ENCODE results near the gene MINK1. TPM values are rescaled to one million over a fixed set of nuclear protein-coding genes. Genes with fewer than 3 reads are reported as not detected.

The MINK1 gene
- total and polyA plus RNA-seq, 2 of the 8 experiments (the other 6 are each of a cell fraction or from before 2014, with no cell fraction given) = 26.9 to 77.7 TPM

DNA sequence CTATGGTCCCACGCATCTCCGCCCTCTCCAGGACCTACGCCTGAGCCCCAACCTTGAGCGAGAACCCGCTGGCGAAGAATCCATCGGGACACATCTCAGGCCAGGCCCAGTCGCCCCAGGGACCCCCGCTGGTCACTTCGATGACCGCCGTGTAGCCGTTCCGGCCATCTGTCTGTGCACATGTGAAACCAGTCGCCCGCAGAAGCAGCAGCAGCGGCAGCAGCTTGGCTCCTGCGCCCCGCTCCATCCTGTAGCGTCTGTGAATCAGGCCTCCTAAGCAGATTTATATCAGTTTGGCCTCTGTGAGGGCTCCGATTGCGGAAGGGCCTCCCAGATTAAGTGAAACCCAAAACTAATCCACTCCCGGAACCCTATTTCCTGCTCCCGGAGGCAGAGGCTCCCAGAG is 47.0 kb upstream of the MINK1 start, which contains the start of gene VMO1 (continued):
- no peak for TF ChIP-seq RNF2 (IDR thresholded peaks at IDR 0.05; ENCODE audit: borderline replicate concordance, low read depth, low read length, missing control alignments, poor library complexity, severe bottlenecking)
- TF ChIP-seq, protein P1, sequence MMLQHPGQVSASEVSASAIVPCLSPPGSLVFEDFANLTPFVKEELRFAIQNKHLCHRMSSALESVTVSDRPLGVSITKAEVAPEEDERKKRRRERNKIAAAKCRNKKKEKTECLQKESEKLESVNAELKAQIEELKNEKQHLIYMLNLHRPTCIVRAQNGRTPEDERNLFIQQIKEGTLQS (IDR thresholded peaks at IDR 0.05; ENCODE audit: insufficient read depth, low read depth, low read length) = no peak
- TF ChIP-seq SIX5 (IDR thresholded peaks at IDR 0.05; ENCODE audit: low read depth, low read length) = no peak
- no peak for TF ChIP-seq BRCA1 (IDR thresholded peaks at IDR 0.05; ENCODE audit: low read depth, low read length)
- TF ChIP-seq SUZ12 (IDR thresholded peaks at IDR 0.05; ENCODE audit: low read length) = no peak
- no peak for TF ChIP-seq ZNF274 (IDR thresholded peaks at IDR 0.05; ENCODE audit: borderline replicate concordance, extremely low read depth, low read length)
